Measurements from ENCODE around the gene RNF103. TPM values are rescaled to one million over a fixed set of nuclear protein-coding genes. Genes with fewer than 3 reads are reported as not detected.

Gene RNF103
- total RNA-seq, 4 donors from 2014 or later = 31.3 to 46.6 (median 34.5) TPM

- WGBS, 2 donors = 0% methylated on average over 16 of the region's 16 CpGs
- DNase-seq (ENCODE audit: low spot score in 2 of 2) = no peak
- intact Hi-C loops (cut with DNase I; ENCODE audit: low total_unique reads) = no loop called here
- TF ChIP-seq CTCF (IDR thresholded peaks at IDR 0.05) (no peak), POLR2A (IDR thresholded peaks at IDR 0.05) (no peak)
- peak overlapping the region; percentile 82 for H3K4me3 ChIP-seq (ENCODE audit: low read depth, poor library complexity, severe bottlenecking)
Observed at GRCh38 chr2:86562485-86562921, 61.2 kb downstream of the RNF103 start.

- H3K4me3 ChIP-seq (ENCODE audit: low read depth, poor library complexity, severe bottlenecking) = no peak overlapping the region
- TF ChIP-seq CTCF (IDR thresholded peaks at IDR 0.05) = no peak
- no peak for TF ChIP-seq POLR2A (IDR thresholded peaks at IDR 0.05)
- no peak for DNase-seq (ENCODE audit: low spot score in 2 of 2)
- 96 to 98% methylated on average over 2 of the region's 2 CpGs for whole genome bisulfite sequencing, 2 donors
- intact Hi-C loops (cut with DNase I; ENCODE audit: low total_unique reads) = no loop called here
Observed at GRCh38 chr2:86557836-86558235, 65.8 kb downstream of the RNF103 start.

- TF ChIP-seq POLR2A (IDR thresholded peaks at IDR 0.05) = no peak
- TF ChIP-seq CTCF (IDR thresholded peaks at IDR 0.05) = no peak
- no peak for DNase-seq (ENCODE audit: low spot score in 2 of 2)
- intact Hi-C loops (cut with DNase I; ENCODE audit: low total_unique reads) = no loop called here
- H3K4me3 ChIP-seq (ENCODE audit: low read depth, poor library complexity, severe bottlenecking) = no peak overlapping the region
- WGBS, 2 donors = 79 to 89% methylated on average over 16 of the region's 16 CpGs
Observed at GRCh38 chr2:86556508-86556907, 67.2 kb downstream of the RNF103 start.

Other genes with a start within 250 kb of the RNF103 start
- gene KDM3A, start 182.5 kb downstream of the RNF103 start, total RNA-seq = 100 to 1,000 TPM in 2 of 4 donors, 10 to 100 TPM in 2; 87.5 to 121 (median 105) TPM
- 100 to 1,000 TPM in 2 of 4 donors, 10 to 100 TPM in 2; 88.2 to 110 (median 97.7) TPM for gene CHMP3, start 60.4 kb downstream of the RNF103 start, total RNA-seq
- gene RMND5A, start 96.4 kb upstream of the RNF103 start, total RNA-seq = 10 to 100 TPM; 72.5 to 92.4 (median 85.8) TPM
- 1 to 10 TPM in 1 of 4 donors, under 1 TPM in 3; 0.49 to 1.9 (median 0.87) TPM for gene CD8A, start 167.0 kb upstream of the RNF103 start, total RNA-seq
- 1 to 10 TPM in 2 of 4 donors, under 1 TPM in 1, not detected in 1; 0.76 to 2.4 (median 1.2) TPM for gene CD8B, start 238.0 kb upstream of the RNF103 start, total RNA-seq